ENCODE results near the gene RNASE4. TPM values are rescaled to one million over a fixed set of nuclear protein-coding genes. Genes with fewer than 3 reads are reported as not detected.

RNASE4 gene
- total and polyA plus RNA-seq, 10 of the 15 experiments (the other 5 are each of a cell fraction or from before 2014, with no cell fraction given) = 0.87 to 2.6 (median 1.3) TPM

DNA sequence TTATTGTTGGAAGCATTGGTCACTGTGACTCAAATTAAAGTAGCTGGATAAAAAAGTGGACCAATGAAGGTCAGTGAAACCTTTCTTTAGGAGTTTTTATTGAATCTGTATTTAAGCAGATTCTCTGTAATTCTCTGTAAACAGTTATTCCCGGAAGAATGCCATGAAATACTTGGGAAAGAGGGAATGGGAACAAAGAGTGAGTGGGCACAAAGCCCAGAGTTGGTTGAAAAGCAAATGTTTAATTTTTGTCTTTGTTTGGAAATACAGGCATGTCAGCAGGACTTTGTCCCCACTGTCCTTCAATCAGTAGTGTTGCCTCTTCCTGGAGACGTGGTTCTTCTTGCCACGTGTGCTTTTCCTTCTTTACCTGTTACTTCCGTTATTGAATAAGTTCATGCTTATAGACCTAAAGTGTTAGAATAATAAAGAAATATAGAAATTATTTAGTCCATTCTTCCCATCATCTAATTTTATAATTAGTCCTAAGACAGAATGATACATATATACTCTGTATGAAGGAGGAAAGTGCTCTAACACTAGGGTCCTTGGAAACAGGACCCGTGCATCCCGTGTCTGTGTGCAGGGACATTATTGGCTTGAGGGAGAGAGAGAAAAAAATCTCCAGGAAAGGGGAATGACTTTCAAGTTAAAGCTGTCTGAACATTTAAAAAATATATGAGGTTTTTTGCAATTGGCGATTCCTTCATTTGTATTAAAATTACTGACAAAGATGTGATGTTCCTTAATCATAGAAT, 2.2 kb downstream of the RNASE4 start:
- CTCF ChIA-PET = interaction anchor here (0.6 to 11.0 kb wide), 6 partner anchors 10 to 357 kb away, joined by 3 to 214 read pairs (median 14); partner anchors contain the start of gene CCNB1IP1
- POLR2A ChIA-PET = no interaction called here
- H3K4me1 ChIP-seq (ENCODE audit: control insufficient read depth, insufficient read depth, low read length) = peaks cover 7% of the 10 kb centered on the region
- no peak overlapping the region for H3K9ac ChIP-seq (ENCODE audit: control insufficient read depth, insufficient read depth, low read length)
- no peaks in the 10 kb centered on the region for H3K36me3 ChIP-seq (ENCODE audit: control insufficient read depth in 2 of 2, insufficient read depth in 2 of 2, low read length in 1 of 2)
- intact Hi-C loops (cut with micrococcal nuclease; ENCODE audit: unreplicated experiment) = no loop called here
- FAIRE-seq = no peak
- in situ Hi-C loops (cut with MboI) = no loop called here
- H3K79me2 ChIP-seq (ENCODE audit: control insufficient read depth, insufficient read depth, low read length) = no peaks in the 10 kb centered on the region
- H2AFZ ChIP-seq (ENCODE audit: control insufficient read depth, low read depth, low read length) = no peak overlapping the region
- no TSS peak for BruUV-seq (replicated peaks)
- no peaks in the 10 kb centered on the region for H3K9me3 ChIP-seq (replicated peaks; ENCODE audit: control insufficient read depth, insufficient read depth, low read length)
- no peak overlapping the region for H3K4me3 ChIP-seq
- no peaks in the 10 kb centered on the region for H3K27me3 ChIP-seq (replicated peaks in 1 of 2; ENCODE audit: control insufficient read depth in 2 of 2, insufficient read depth in 2 of 2, low read length in 1 of 2)
- H4K20me1 ChIP-seq (ENCODE audit: control insufficient read depth, insufficient read depth) = no peaks in the 10 kb centered on the region
- DNase-seq (ENCODE audit: low read depth, low spot score) = no peak
- no peak overlapping the region for H3K27ac ChIP-seq (ENCODE audit: control insufficient read depth, insufficient read depth)
- RAD21 ChIA-PET (ENCODE audit: unreplicated experiment) = interaction anchor here (1.3 to 8.9 kb wide), 2 partner anchors 21 to 22 kb away, joined by 5 to 156 read pairs; no protein-coding TSS in a partner anchor
- SMC1A ChIA-PET (ENCODE audit: uncharacterized antibody, unreplicated experiment) = interaction anchor here (0.6 to 8.9 kb wide), 7 partner anchors 8 to 76 kb away, joined by 3 to 150 read pairs (median 4); no protein-coding TSS in a partner anchor
- no peak for ATAC-seq
- WGBS (ENCODE audit: insufficient coverage, insufficient replicate concordance, low lambda C conversion rate, missing lambda C conversion rate) = 87% methylated on average over 7 of the region's 7 CpGs
- H3K4me2 ChIP-seq (ENCODE audit: control insufficient read depth, insufficient read depth) = no peak overlapping the region
- TF ChIP-seq, protein P1, sequence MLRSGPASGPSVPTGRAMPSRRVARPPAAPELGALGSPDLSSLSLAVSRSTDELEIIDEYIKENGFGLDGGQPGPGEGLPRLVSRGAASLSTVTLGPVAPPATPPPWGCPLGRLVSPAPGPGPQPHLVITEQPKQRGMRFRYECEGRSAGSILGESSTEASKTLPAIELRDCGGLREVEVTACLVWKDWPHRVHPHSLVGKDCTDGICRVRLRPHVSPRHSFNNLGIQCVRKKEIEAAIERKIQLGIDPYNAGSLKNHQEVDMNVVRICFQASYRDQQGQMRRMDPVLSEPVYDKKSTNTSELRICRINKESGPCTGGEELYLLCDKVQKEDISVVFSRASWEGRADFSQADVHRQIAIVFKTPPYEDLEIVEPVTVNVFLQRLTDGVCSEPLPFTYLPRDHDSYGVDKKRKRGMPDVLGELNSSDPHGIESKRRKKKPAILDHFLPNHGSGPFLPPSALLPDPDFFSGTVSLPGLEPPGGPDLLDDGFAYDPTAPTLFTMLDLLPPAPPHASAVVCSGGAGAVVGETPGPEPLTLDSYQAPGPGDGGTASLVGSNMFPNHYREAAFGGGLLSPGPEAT (IDR thresholded peaks at IDR 0.05; ENCODE audit: low read depth) = no peak
- TF ChIP-seq STAT3 (IDR thresholded peaks at IDR 0.05; ENCODE audit: low read depth, low read length) (no peak), SUZ12 (IDR thresholded peaks at IDR 0.05; ENCODE audit: unreplicated experiment) (no peak), TCF3 (IDR thresholded peaks at IDR 0.05; ENCODE audit: borderline replicate concordance, insufficient read depth, low read depth, low read length) (no peak), NFXL1 (IDR thresholded peaks at IDR 0.05; ENCODE audit: borderline replicate concordance) (no peak), TAF1 (IDR thresholded peaks at IDR 0.05; ENCODE audit: borderline replicate concordance, low read depth, low read length) (no peak), MYB (IDR thresholded peaks at IDR 0.05; ENCODE audit: borderline replicate concordance, low read depth, low read length) (no peak), RUNX3 (IDR thresholded peaks at IDR 0.05; ENCODE audit: low read length) (no peak), RELA (IDR thresholded peaks at IDR 0.05; ENCODE audit: borderline replicate concordance, partially characterized antibody) (no peak), MEF2A (IDR thresholded peaks at IDR 0.05; ENCODE audit: insufficient read depth, low read depth, low read length) (no peak), HCFC1 (IDR thresholded peaks at IDR 0.05; ENCODE audit: low read length) (no peak), BMI1 (IDR thresholded peaks at IDR 0.05; ENCODE audit: borderline replicate concordance) (no peak), ZNF207 (IDR thresholded peaks at IDR 0.05; ENCODE audit: borderline replicate concordance) (no peak), NRF1 (conservative IDR thresholded peaks at IDR 0.05; ENCODE audit: low read depth, low read length) (no peak)
- TF ChIP-seq, protein P2, sequence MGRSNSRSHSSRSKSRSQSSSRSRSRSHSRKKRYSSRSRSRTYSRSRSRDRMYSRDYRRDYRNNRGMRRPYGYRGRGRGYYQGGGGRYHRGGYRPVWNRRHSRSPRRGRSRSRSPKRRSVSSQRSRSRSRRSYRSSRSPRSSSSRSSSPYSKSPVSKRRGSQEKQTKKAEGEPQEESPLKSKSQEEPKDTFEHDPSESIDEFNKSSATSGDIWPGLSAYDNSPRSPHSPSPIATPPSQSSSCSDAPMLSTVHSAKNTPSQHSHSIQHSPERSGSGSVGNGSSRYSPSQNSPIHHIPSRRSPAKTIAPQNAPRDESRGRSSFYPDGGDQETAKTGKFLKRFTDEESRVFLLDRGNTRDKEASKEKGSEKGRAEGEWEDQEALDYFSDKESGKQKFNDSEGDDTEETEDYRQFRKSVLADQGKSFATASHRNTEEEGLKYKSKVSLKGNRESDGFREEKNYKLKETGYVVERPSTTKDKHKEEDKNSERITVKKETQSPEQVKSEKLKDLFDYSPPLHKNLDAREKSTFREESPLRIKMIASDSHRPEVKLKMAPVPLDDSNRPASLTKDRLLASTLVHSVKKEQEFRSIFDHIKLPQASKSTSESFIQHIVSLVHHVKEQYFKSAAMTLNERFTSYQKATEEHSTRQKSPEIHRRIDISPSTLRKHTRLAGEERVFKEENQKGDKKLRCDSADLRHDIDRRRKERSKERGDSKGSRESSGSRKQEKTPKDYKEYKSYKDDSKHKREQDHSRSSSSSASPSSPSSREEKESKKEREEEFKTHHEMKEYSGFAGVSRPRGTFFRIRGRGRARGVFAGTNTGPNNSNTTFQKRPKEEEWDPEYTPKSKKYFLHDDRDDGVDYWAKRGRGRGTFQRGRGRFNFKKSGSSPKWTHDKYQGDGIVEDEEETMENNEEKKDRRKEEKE (IDR thresholded peaks at IDR 0.05) = no peak
- TF ChIP-seq, protein P3, sequence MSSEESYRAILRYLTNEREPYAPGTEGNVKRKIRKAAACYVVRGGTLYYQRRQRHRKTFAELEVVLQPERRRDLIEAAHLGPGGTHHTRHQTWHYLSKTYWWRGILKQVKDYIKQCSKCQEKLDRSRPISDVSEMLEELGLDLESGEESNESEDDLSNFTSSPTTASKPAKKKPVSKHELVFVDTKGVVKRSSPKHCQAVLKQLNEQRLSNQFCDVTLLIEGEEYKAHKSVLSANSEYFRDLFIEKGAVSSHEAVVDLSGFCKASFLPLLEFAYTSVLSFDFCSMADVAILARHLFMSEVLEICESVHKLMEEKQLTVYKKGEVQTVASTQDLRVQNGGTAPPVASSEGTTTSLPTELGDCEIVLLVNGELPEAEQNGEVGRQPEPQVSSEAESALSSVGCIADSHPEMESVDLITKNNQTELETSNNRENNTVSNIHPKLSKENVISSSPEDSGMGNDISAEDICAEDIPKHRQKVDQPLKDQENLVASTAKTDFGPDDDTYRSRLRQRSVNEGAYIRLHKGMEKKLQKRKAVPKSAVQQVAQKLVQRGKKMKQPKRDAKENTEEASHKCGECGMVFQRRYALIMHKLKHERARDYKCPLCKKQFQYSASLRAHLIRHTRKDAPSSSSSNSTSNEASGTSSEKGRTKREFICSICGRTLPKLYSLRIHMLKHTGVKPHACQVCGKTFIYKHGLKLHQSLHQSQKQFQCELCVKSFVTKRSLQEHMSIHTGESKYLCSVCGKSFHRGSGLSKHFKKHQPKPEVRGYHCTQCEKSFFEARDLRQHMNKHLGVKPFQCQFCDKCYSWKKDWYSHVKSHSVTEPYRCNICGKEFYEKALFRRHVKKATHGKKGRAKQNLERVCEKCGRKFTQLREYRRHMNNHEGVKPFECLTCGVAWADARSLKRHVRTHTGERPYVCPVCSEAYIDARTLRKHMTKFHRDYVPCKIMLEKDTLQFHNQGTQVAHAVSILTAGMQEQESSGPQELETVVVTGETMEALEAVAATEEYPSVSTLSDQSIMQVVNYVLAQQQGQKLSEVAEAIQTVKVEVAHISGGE (CRISPR knock-in tag; IDR thresholded peaks at IDR 0.05) = no peak

Data from GM12878 (cell line).